T-helper 2 cell (primary cell): ENCODE results near the gene BRAT1.

Experiments
- DNase-seq, 5 experiments: peaks; one replicate each; pipeline versions ENCODE4 v3.0.0 to v3.0.0-alpha.2; 2012 to 2022

The BRAT1 gene

DNA sequence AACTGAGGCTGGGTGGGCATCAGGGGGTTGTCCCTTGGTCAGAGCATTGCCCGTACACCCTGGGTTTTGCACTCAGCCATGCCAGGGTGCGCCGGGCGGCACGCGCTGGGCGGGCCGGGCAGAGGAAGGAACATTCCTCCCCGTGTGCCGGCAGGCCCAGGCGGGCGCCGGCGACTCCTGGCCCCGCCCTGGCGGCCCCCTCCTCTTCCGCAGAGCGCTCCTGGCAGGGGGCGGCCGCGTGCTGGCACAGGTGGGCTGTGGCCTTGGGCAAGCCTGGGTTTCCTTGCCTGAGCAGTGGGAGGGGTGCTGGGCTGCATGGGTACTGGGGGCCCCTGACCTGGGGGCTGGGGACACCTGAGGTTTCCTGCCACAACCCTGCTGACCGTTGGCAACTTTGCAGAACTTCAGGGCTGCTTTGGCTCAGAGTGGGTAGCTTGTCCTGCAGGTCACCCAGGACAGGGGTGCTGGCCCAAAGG lies 31.8 kb downstream of the BRAT1 start:
- no peak for DNase-seq

- peak in 1 of 5 experiments; percentile 50 for DNase-seq
Measured at GRCh38 chr7:2522780-2523433, 32.4 kb downstream of the BRAT1 start.

GRCh38 chr7:2521952-2522591 lies 33.3 kb downstream of the BRAT1 start:
- peak in 4 of 5 experiments; percentile 52 to 88 (median 72) for DNase-seq

DNA sequence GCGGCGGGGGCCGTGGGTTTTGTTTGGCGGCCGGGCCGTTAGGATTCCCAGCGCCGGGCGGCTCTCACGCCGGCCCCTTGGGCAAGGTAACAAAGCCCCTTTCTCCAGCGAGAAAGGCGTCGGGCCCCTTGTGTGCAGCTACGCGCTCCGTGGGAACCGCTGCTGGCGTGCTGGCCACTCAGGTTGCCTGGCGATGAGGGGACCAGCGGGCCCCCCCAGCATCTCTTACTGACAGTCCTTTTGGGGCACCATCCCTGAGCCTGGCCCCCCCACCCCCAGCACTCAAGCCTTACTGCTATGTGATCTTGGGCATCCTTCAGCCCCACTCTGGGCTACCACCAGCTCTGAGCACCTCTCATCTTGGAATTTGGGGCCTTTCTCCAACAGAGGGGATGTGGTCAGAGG lies 34.0 kb downstream of the BRAT1 start:
- DNase-seq: no peak

DNA sequence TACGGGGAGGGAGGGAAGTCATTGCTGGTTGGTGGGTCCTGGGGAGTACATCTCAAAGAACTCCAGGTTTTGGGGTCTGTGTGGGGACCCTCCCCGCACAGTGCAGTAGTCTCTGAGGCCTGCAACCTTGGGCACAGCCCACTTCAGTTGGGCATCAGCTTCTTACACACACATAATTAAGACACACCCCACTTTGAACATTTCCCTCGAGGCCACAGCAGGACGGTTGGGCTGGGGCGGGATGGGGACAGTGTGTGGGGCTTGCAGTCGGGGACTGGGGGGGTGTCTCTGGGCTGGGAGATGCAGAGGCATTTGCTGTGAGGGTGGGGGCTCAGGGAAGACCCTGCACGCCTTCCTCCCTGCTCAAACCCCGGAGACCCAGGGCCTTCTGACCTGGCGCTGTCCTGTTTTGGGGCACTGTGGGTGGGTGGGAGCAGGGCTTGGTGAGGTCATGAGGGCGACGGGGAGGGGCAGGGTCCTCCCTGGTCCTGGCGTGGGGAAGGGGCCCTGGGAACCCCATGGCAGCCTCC lies 34.5 kb downstream of the BRAT1 start:
- peak in 1 of 5 experiments; percentile 62 for DNase-seq

DNA sequence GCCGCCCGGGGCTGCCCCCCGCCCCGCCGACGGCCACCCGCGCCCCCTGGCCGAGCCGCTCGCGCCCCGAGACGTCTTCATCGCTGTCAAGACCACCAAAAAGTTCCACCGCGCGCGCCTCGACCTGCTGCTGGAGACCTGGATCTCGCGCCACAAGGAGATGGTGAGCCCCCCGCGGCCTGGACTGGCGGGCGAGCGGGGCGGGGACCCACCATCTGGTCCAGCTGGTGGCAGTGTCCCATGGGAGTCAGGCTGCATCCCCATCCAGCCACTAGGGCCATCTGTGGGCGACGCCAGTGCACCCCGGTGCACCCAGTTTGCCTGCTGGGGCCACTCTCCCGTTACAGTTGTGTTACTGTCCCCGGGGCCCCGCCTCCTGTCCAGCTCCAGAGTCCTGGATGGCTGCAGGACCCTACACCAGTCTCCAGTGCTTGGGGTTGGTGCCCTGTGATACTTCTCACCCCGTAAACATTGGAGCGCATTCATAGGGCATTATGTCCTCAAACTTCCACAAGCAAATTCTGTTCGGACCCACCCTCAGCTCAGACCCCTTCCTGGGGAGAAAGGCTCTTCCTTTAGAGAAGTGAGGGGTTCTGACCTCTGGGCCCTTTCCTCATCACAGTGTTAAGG lies 35.1 kb downstream of the BRAT1 start:
- peak in 1 of 5 experiments; percentile 52 for DNase-seq

DNA sequence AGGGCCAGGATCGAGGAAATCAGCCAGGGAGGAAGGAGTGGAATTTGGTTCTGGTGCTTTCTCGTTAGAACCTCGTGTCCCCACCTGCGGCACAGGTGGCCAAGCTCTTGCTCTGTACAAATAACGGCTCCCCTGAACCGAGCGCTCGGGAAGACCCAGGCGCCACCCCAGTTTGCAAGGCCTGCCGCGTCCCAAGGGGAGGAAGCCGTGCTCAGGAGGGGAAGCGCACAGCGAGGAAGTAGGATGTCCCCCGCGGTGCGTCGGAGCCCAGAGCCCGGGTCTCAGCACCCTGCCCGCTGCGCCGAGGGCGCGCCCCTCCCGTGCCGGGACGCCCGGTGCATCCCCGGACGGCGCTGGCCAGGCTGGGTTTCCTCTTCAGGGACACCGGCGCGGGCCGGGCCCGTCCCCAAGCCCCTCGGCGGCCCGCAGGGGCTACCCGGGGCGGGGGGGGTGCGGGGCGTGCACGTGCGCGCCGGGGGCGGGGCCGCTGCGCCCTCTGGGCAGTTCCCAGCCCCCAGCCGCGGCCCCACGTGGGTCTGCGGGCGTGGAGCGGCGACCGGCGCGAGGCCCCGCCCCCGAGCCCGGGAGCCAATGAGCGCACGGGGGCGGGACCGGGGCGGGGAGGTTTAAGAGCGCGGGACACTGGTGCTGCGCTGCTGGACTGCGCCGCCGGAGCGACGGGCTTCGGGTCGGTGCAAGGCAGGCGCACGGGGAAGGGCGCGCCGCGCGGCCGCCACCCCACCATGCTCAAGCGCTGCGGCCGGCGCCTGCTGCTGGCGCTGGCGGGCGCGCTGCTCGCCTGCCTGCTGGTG lies 36.0 kb downstream of the BRAT1 start, which contains the start of gene LFNG:
Gene LFNG (plus strand): TSS at position 656 of the 812 bp plus-strand sequence. CDS start 88 bp downstream, at position 744.
- DNase-seq: peak; percentile 69 to 93 (median 79)

DNA sequence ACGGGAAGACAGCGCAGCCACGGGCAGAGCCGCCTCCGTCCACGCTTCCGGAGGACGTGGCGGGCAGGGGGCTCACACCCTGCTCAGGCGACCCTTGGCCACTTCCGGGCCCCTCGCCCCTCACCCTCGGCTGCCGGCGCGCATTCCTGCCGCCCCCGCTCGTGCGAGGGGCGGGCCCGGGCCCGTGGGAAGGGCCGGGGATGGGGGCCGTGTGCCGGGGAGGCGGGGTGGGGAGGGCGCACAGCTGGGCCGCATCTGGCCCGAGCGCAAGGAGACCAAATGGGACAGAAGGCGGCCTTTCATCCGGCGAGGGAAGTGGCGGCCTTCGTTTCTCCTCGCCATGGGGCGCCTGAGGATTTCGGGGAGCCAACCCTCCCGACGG lies 36.6 kb downstream of the BRAT1 start:
- DNase-seq: no peak

DNA sequence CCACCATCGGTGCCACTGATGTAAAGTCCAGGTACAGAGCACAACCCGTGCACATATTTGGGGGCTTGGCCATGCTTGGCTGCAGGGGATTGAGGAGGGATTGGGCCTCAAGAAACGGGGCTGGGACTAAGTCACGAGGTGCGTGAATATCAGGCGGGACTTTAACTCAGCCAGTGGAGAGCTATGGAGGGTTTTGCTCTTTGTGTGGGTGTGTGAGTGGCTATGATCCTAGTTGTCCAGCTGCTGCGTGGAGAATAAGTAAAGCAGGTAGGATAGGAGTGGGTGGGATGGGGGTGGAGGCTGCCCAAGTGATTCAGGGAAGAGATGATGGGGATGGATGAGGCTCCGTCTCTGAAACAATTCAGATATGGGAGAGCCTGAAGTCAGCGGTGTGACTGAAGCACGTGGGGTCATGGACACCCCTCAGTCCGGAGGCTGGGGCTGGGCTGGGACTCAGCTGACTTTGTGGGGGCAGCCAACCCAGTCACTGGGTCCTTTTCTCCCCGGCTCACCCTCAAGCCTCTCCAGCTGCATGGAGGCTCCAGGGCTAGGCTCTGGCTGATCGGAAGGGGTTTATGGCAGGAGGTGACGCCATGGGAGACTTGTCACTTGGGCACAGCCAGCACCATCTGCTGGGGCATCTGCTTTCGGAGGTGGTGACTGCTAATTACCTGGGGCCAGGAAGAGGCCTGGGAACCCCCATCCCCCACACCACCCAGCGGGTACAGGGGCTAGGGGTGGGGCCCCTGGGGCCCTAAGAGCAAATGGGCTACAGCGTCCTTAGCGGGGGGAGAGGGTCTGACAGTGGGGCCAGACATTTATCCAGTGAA lies 37.4 kb downstream of the BRAT1 start:
- DNase-seq: no peak

DNA sequence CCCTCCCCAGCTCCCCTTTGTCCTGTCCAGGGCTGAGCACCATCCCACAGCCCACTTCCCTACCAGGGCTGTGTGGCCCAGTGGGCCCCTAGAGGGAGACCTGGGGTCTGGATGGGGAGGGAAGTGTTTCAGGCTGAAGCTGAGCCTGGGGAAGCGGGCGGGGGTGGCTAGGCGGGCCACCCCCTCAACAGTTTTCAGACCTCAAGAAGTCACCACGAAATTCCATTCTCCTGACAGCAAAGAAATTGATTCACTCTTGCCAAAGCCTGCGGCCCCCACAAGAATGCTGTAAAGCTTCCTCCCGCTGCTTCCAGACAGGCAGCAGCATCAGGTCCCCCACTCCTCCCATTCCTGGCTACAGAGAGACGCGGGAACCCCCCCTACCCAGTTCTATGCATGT lies 38.3 kb downstream of the BRAT1 start:
- no peak for DNase-seq

DNA sequence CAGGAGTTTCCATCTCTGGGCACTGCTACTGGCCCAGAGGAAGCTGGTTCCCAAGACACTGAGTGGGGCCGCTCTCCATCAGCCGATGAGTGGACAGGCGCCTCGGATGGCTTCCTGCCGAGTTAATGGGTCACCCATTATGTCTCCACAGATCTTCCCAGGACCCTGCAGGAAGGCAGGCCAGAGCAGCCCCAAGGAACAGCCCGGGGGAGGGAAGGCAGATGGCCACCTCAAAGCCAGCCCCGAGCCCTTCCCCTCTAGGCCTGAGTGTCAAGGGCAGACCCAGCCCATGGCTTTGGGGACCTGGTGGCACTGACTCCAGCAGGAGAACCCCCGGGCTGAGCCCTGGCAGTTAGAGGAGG lies 39.1 kb downstream of the BRAT1 start:
- no peak for DNase-seq

DNA sequence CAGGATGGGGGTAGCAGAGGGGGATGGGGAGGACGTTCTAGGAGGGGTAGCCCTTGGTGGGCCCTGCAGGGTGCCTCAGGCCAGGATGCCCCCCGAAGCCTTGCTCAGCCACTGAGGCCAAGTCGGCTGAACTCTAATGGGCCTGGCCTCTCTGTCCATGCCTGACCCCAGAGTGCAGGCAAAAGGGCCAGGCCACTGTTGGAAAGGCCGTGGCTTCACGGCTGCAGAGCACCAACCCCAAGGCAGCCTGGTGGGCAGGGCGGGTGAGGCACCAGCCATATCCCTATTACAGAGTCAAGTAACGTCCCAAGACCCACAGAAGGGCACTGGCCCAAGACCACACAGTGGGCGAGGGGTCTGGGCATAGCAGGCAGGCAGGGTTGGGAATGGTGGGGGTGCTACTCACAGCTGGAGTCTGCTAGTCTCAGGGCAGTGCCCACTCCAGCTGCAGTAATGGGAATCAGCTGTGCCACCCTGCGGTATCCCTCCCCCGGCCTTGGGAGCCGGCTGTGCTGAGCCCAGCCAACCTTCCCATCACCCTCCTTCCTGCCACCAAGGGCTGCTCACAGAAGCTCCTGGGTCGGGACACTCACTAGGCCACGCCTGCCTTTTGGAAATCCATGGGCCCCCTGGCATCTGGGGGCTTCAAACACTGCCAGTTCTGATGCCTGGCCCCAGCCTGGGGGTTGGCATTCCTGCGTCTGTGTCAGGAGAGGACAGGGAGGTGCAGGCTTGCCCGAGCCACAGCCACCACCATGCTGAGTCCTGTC lies 39.7 kb downstream of the BRAT1 start:
- no peak for DNase-seq

DNA sequence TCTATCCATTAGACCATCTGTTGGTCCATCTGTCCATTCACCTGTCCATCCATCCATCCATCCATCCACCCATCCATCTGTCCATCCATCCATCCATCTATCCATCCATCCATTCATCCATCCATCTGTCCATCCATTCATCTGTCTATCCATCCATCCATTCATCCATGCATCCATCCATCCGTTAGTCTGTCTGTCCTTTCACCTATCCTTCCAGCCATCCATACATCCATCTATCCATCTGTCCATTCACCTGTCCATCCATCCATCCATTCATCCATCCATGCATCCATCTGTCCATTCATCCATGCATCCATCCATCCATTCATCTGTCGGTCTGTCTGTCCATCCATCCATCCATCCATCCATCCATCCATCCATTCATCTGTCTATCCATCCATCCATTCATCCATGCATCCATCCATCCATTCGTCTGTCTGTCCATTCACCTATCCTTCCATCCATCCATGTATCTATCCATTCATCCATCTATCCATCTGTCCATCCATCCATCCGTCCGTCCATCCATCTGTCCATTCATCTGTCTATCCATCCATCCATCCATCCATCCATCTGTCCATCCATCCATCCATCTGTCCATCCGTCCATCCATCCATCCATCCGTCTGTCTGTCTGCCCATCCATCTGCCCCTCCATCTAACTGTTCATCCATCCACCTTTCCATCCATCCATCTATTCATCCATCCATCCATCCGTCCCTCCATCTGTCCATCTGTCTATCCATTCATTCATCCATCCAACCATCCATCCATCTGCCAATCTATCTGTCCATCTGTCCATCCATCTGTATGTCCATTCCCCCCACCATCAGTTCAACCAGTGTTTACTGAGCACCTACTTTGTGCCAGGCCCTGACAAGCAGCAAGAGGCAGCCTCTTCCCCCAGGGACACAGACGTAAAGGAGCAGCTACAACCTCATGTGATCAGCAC lies 40.6 kb downstream of the BRAT1 start:
- DNase-seq: no peak

GRCh38 chr7:2513702-2514101 lies 41.6 kb downstream of the BRAT1 start:
- no peak for DNase-seq

GRCh38 chr7:2512713-2513112 lies 42.6 kb downstream of the BRAT1 start:
- no peak for DNase-seq

GRCh38 chr7:2512179-2512661 lies 43.1 kb downstream of the BRAT1 start:
- DNase-seq: no peak

DNA sequence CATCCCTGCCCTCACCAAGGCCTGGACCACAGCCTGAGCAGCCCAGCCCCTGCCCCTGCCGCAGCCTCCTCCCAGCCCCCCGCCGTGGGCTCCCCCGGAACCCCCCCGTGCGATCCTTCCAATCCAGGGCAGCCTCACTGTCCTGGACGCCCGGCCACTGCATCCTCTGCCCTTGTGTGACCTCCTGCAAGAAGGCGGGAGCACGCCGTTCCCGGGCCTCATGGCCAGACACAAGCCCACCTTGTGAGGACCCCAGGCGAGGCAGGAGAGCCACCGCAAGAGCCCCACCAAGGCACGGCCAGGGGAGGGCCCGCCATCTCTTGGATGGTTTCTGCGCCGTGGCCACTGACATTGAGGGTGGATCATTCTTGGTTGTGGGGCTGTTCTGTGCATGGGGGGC lies 43.6 kb downstream of the BRAT1 start:
- no peak for DNase-seq

DNA sequence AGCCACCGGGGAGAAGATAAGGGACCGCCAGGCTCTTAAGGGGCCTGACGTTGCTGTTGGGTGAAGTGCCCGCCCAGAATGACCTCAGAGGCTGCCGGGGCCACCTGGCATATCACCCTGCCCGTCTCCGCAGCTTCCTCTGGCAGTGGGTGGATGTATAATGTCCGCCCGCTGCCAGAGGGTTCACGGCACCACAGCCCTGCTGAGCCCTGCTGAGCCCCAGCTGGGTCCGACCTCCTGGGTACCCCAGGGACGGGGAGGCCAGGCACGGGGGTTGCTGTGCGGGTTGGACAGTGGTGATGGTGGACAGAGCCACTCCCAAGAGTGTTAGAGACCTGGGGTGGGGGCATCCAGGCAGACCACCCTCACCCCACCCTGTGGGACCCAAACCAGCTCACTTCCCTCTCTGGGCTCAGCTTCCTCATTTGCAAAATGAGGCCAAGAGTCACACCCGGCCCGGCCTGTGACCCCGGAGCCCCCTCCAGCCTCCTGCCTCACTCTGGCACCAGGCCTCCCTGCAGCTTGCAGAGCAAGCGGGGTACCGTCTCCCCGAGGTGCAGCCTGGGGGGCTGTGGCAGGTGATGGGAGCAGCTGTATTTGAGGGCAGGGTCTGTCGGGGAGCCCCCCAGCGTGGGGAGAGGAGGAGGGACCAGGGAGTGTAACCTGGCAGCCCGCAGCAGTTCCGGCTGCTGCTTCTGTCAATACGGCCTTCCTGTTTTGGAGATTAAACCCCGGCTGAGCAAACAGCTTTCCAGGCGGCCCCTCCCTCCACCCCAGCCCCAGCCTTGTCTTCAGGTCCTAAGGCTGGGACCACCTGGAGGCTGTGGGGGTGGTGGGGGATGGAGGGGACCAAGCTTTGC lies 44.2 kb downstream of the BRAT1 start:
- DNase-seq: peak in 3 of 5 experiments; percentile 51 to 81 (median 76)
